Endodermal cell (in vitro differentiated cells): Measurements from ENCODE around the gene EDNRA. TPM values are rescaled to one million over a fixed set of nuclear protein-coding genes. Genes with fewer than 3 reads are reported as not detected.

ENCODE experiments used
- DNase-seq: peaks from one replicate; pipeline ENCODE4 v3.0.0-alpha.2; 2017
- H3K27ac ChIP-seq: 2 replicates; pipeline ENCODE4 v1.5.1; 2013; ENCODE audit warnings: mild to moderate bottlenecking, low read depth, low read length, moderate library complexity
- H3K27me3 ChIP-seq: 2 replicates; pipeline ENCODE4 v1.6.1; 2013; ENCODE audit warnings: mild to moderate bottlenecking, low read length, moderate library complexity; ENCODE audit not compliant: insufficient read depth, control insufficient read depth, poor library complexity, severe bottlenecking
- H3K36me3 ChIP-seq: 2 replicates; pipeline ENCODE4 v1.7.0; 2013; ENCODE audit warnings: mild to moderate bottlenecking, low read length, moderate library complexity; ENCODE audit not compliant: control insufficient read depth, insufficient read depth
- H3K4me1 ChIP-seq: one replicate; pipeline ENCODE4 v1.7.0; 2013; ENCODE audit warnings: low read length; ENCODE audit not compliant: control insufficient read depth, insufficient read depth
- H3K4me3 ChIP-seq: 2 replicates; pipeline ENCODE4 v1.5.1; 2013; ENCODE audit warnings: mild to moderate bottlenecking, low read length, moderate library complexity
- H3K9ac ChIP-seq: 2 replicates; pipeline ENCODE4 v1.6.1; 2013; ENCODE audit warnings: mild to moderate bottlenecking, low read length, moderate library complexity; ENCODE audit not compliant: poor library complexity, severe bottlenecking; ENCODE audit errors: extremely low read depth
- H3K9me3 ChIP-seq: 2 replicates; pipeline ENCODE4 v1.6.1; 2013; ENCODE audit warnings: mild to moderate bottlenecking, low read length, moderate library complexity; ENCODE audit not compliant: control insufficient read depth
- H3K27ac Mint-ChIP-seq: 2 replicates; pipeline ENCODE4 v1.8.0; 2020; ENCODE audit warnings: mixed read lengths
- H3K27me3 Mint-ChIP-seq: 2 replicates; pipeline ENCODE4 v1.8.0; 2021; ENCODE audit warnings: mild to moderate bottlenecking, mixed read lengths; ENCODE audit not compliant: insufficient read depth
- H3K36me3 Mint-ChIP-seq: 2 replicates; pipeline ENCODE4 v1.8.0; 2020; ENCODE audit warnings: low read depth, mixed read lengths
- H3K4me1 Mint-ChIP-seq: 2 replicates; pipeline ENCODE4 v1.8.0; 2020; ENCODE audit warnings: mixed read lengths
- H3K4me3 Mint-ChIP-seq: 2 replicates; pipeline ENCODE4 v1.8.0; 2020; ENCODE audit warnings: mild to moderate bottlenecking, moderate library complexity, mixed read lengths
- H3K9me3 Mint-ChIP-seq: 2 replicates; pipeline ENCODE4 v1.8.0; 2020; ENCODE audit warnings: mild to moderate bottlenecking, mixed read lengths
- CTCF ChIP-seq: fragments of 200-600 bp; sonication (generic); conservative IDR thresholded peaks from 2 replicates; pipeline ENCODE4 v1.5.0; 2021; ENCODE audit warnings: antibody characterized with exemption, mild to moderate bottlenecking
- WGBS, 2 experiments: methylation state at CpG; one replicate each; pipeline versions ENCODE4 v1.1.5 to v1.1.7; 2013; ENCODE audit warnings: missing lambda C conversion rate in 2 of 2, mixed read lengths in 1 of 2; ENCODE audit not compliant: insufficient coverage in 1 of 2, insufficient read length in 1 of 2; 5-methylcytosine and 5-hydroxymethylcytosine counted together
- total RNA-seq, 2 donors: library from RNA; stranded (reverse); fragmentation: NEBNext Ultra II Directional in 1 of 2; extraction: Animal tissue kit (Norgen Biotek cat#: 25700) in 1 of 2; gene quantifications; 2 replicates in 1 of 2; 3 replicates in 1 of 2; pipeline ENCODE4 v1.2.1, GENCODE V29; 2021

The EDNRA gene
- total RNA-seq, 2 donors from 2014 or later: 11.5 to 13.2 TPM

- Mint-ChIP-seq H3K4me1 (peaks cover 5% of the 10 kb centered on the region), H3K9me3 (peaks cover 2% of the 10 kb centered on the region)
- 97% methylated on average over 2 of the region's 2 CpGs; no CpG with 5 or more reads in 1 of the 2 experiments for WGBS, 2 experiments
These were observed 10.2 kb downstream of the EDNRA start for GRCh38 chr4:147491086-147491485.

GRCh38 chr4:147492306-147492705, 11.4 kb downstream of the EDNRA start:
- no peaks in the 10 kb centered on the region for H3K27me3 Mint-ChIP-seq
- Histone ChIP-seq H3K27me3 (no peaks in the 10 kb centered on the region), H3K36me3 (peaks cover 29% of the 10 kb centered on the region), H3K9ac (no peak overlapping the region), H3K4me1 (peaks cover 8% of the 10 kb centered on the region), H3K4me3 (no peak overlapping the region), H3K9me3 (no peaks in the 10 kb centered on the region), H3K27ac (no peak overlapping the region)
- H3K36me3 Mint-ChIP-seq: no peaks in the 10 kb centered on the region
- no peak for DNase-seq
- no peak overlapping the region for H3K27ac Mint-ChIP-seq
- peaks cover 2% of the 10 kb centered on the region for H3K9me3 Mint-ChIP-seq
- no peak overlapping the region for H3K4me3 Mint-ChIP-seq
- 67 to 88% methylated on average over 1 of the region's 2 CpGs for WGBS, 2 experiments
- no peak for TF ChIP-seq CTCF
- no peaks in the 10 kb centered on the region for H3K4me1 Mint-ChIP-seq

More at GRCh38 chr4:147491086-147491485, 10.2 kb downstream of the EDNRA start:
- peaks cover 8% of the 10 kb centered on the region for H3K4me1 ChIP-seq
- Mint-ChIP-seq H3K36me3 (peaks cover 2% of the 10 kb centered on the region), H3K27ac (no peak overlapping the region), H3K27me3 (no peaks in the 10 kb centered on the region), H3K4me3 (no peak overlapping the region)
- no peak overlapping the region for H3K27ac ChIP-seq
- DNase-seq: no peak
- no peaks in the 10 kb centered on the region for H3K27me3 ChIP-seq
- peaks cover 41% of the 10 kb centered on the region for H3K36me3 ChIP-seq
- no peaks in the 10 kb centered on the region for H3K9me3 ChIP-seq
- TF ChIP-seq CTCF: no peak
- H3K4me3 ChIP-seq: no peak overlapping the region
- no peak overlapping the region for H3K9ac ChIP-seq

- H3K27ac ChIP-seq: no peak overlapping the region
- H3K4me3 ChIP-seq: no peak overlapping the region
- Mint-ChIP-seq H3K36me3 (no peaks in the 10 kb centered on the region), H3K4me1 (no peaks in the 10 kb centered on the region), H3K27me3 (no peaks in the 10 kb centered on the region), H3K9me3 (peaks cover 2% of the 10 kb centered on the region), H3K27ac (no peak overlapping the region), H3K4me3 (no peak overlapping the region)
- TF ChIP-seq CTCF: no peak
- no peaks in the 10 kb centered on the region for H3K27me3 ChIP-seq
- no peaks in the 10 kb centered on the region for H3K9me3 ChIP-seq
- 92% methylated on average over 6 of the region's 6 CpGs; no CpG with 5 or more reads in 1 of the 2 experiments for whole genome bisulfite sequencing, 2 experiments
- peaks cover 8% of the 10 kb centered on the region for H3K4me1 ChIP-seq
- no peak overlapping the region for H3K9ac ChIP-seq
- H3K36me3 ChIP-seq: peaks cover 26% of the 10 kb centered on the region
- no peak for DNase-seq
These were observed 11.9 kb downstream of the EDNRA start for GRCh38 chr4:147492761-147493160.
